Panc1 (cell line): ENCODE data around the gene OTOGL. TPM values are rescaled to one million over a fixed set of nuclear protein-coding genes. Genes with fewer than 3 reads are reported as not detected.

Experiments used
- ATAC-seq: fragments of 200-7000 bp; cut with Tn5 transposase; 2 replicates; pipeline ENCODE4 v1.9.1; 2020; ENCODE audit warnings: mild to moderate bottlenecking, moderate library complexity
- BruUV-seq: library from RNA; stranded (reverse); fragments of 400-500 nt; replicated peaks from 2 replicates; lab custom pipeline; 2021; lab: Mats Ljungman, UMichigan
- CTCF ChIA-PET: fragments of 300-600 bp; sonication (Branson Sonifier 250); formaldehyde crosslinking; loops from one replicate; lab custom pipeline; 2022; ENCODE audit warnings: antibody characterized with exemption; lab: Charles Lee
- POLR2A ChIA-PET: fragments of 300-600 bp; sonication (Branson Sonifier 250); formaldehyde crosslinking; loops from one replicate; lab custom pipeline; 2022; ENCODE audit warnings: antibody characterized with exemption; lab: Charles Lee
- DNase-seq: peaks from one replicate; pipeline ENCODE4 v3.0.0-alpha.2; 2010; ENCODE audit warnings: low read depth, low spot score
- H3K27ac ChIP-seq: 2 replicates; pipeline ENCODE4 v1.5.1; 2011; ENCODE audit warnings: mild to moderate bottlenecking, low read length, inconsistent platforms
- H3K27me3 ChIP-seq: fragments of 200-500 bp; sonication (Bioruptor generic); 2 replicates; pipeline ENCODE4 v1.6.0; 2014; ENCODE audit warnings: low read length, inconsistent platforms; ENCODE audit not compliant: control insufficient read depth, insufficient read depth
- H3K36me3 ChIP-seq: fragments of 200-500 bp; sonication (Bioruptor generic); 2 replicates; pipeline ENCODE4 v1.5.1; 2014; ENCODE audit warnings: inconsistent platforms, mild to moderate bottlenecking, low read length, moderate library complexity; ENCODE audit not compliant: control insufficient read depth, insufficient read depth
- H3K4me1 ChIP-seq: 2 replicates; pipeline ENCODE4 v1.5.1; 2011; ENCODE audit warnings: inconsistent platforms, mild to moderate bottlenecking, low read length, moderate library complexity; ENCODE audit not compliant: control insufficient read depth, insufficient read depth
- H3K4me3 ChIP-seq, 2 experiments: 2 replicates each; pipeline ENCODE4 v1.5.1; 2011 to 2012; ENCODE audit warnings: low read depth in 2 of 2, low read length in 2 of 2, mild to moderate bottlenecking in 2 of 2, inconsistent platforms in 1 of 2, moderate library complexity in 1 of 2
- H3K9me3 ChIP-seq: fragments of 200-500 bp; sonication (Bioruptor generic); 2 replicates; pipeline ENCODE4 v1.5.1; 2014; ENCODE audit warnings: low read depth, mild to moderate bottlenecking, inconsistent platforms, low read length, moderate library complexity; ENCODE audit not compliant: control insufficient read depth, insufficient read depth
- CTCF ChIP-seq: fragments of 450-650 bp; IDR thresholded peaks from 2 replicates; pipeline ENCODE4 v1.5.1; 2017; ENCODE audit warnings: mild to moderate bottlenecking
- POLR2AphosphoS5 ChIP-seq: IDR thresholded peaks from 2 replicates; pipeline ENCODE4 v1.6.1; 2012; ENCODE audit warnings: mild to moderate bottlenecking, low read depth, low read length, moderate library complexity
- REST ChIP-seq, 2 experiments: IDR thresholded peaks; 2 replicates each; pipeline ENCODE4 v1.6.1; 2011 to 2012; ENCODE audit warnings: low read depth in 2 of 2, control low read depth in 1 of 2, low read length in 1 of 2, mild to moderate bottlenecking in 1 of 2, moderate library complexity in 1 of 2; ENCODE audit not compliant: insufficient read depth in 1 of 2
- SIN3A ChIP-seq: IDR thresholded peaks from 2 replicates; pipeline ENCODE4 v1.6.1; 2012; ENCODE audit warnings: low read depth, mild to moderate bottlenecking, low read length, moderate library complexity, borderline replicate concordance; ENCODE audit not compliant: insufficient read depth
- TCF7L2 ChIP-seq: IDR thresholded peaks from 2 replicates; pipeline ENCODE4 v1.6.1; 2011; ENCODE audit warnings: mild to moderate bottlenecking, low read depth, low read length, inconsistent platforms
- in situ Hi-C: cut with HindIII; loops from 2 replicates; pipeline ENCODE4 v1.10.0; 2016; ENCODE audit warnings: low sequenced_read_pairs, low pct_unique_long_range_greater_than_20kb
- intact Hi-C: fragments of 100-400 bp; cut with micrococcal nuclease; formaldehyde crosslinking; loops from one replicate; pipeline ENCODE4 v1.10.0; 2022; ENCODE audit not compliant: unreplicated experiment
- total RNA-seq: library from RNA; stranded (reverse); gene quantifications from one replicate; pipeline ENCODE4 v1.2.1, GENCODE V29; 2021; ENCODE audit not compliant: unreplicated experiment

OTOGL gene
- total RNA-seq, 1 experiment from 2014 or later, result not detected

GRCh38 chr12:80219345-80219744 is 120.0 kb downstream of the OTOGL start:
- Histone ChIP-seq H3K4me3 (no peak overlapping the region), H3K27me3 (no peaks in the 10 kb centered on the region), H3K36me3 (no peaks in the 10 kb centered on the region), H3K27ac (no peak overlapping the region), H3K9me3 (no peaks in the 10 kb centered on the region), H3K4me1 (no peaks in the 10 kb centered on the region)
- DNase-seq, result no peak
- CTCF ChIA-PET, result interaction anchor here (0.7 kb wide), 1 partner anchor 206 kb away, joined by 4 read pairs; no protein-coding TSS in a partner anchor
- POLR2A ChIA-PET, result no interaction called here
- ATAC-seq, result no peak
- BruUV-seq, result no TSS peak
- in situ Hi-C loops (no loop called here), intact Hi-C loops (no loop called here)
- TF ChIP-seq SIN3A (no peak), TCF7L2 (no peak), CTCF (no peak), REST (IDR thresholded peaks at IDR 0.05; ENCODE audit: insufficient read depth in 1 of 2, low read depth in 2 of 2, low read length in 1 of 2) (no peak), POLR2AphosphoS5 (no peak)

- TF ChIP-seq TCF7L2, result no peak
- no peak for TF ChIP-seq POLR2AphosphoS5
- no peak for TF ChIP-seq CTCF
- TF ChIP-seq SIN3A, result no peak
- no peak for TF ChIP-seq REST (IDR thresholded peaks at IDR 0.05; ENCODE audit: insufficient read depth in 1 of 2, low read depth in 2 of 2, low read length in 1 of 2)
- POLR2A ChIA-PET, result no interaction called here
- in situ Hi-C loops, result no loop called here
- no peaks in the 10 kb centered on the region for H3K4me1 ChIP-seq
- intact Hi-C loops, result no loop called here
- H3K9me3 ChIP-seq, result no peaks in the 10 kb centered on the region
- CTCF ChIA-PET, result no interaction called here
- ATAC-seq (no peak), DNase-seq (no peak)
- H3K27me3 ChIP-seq, result no peaks in the 10 kb centered on the region
- no peaks in the 10 kb centered on the region for H3K36me3 ChIP-seq
- no peak overlapping the region for H3K27ac ChIP-seq
- no TSS peak for BruUV-seq
- H3K4me3 ChIP-seq, result no peak overlapping the region
Measured at GRCh38 chr12:80222261-80222660, 122.9 kb downstream of the OTOGL start.
